Measurements from ENCODE around the gene MLX. TPM values are rescaled to one million over a fixed set of nuclear protein-coding genes. Genes with fewer than 3 reads are reported as not detected.
A peak's percentile ranks its signal among the peaks of the same experiment; 100 is the strongest.

MLX gene
- total and polyA plus RNA-seq, 12 donors: 34.2 to 95.0 (median 47.1) TPM

DNA sequence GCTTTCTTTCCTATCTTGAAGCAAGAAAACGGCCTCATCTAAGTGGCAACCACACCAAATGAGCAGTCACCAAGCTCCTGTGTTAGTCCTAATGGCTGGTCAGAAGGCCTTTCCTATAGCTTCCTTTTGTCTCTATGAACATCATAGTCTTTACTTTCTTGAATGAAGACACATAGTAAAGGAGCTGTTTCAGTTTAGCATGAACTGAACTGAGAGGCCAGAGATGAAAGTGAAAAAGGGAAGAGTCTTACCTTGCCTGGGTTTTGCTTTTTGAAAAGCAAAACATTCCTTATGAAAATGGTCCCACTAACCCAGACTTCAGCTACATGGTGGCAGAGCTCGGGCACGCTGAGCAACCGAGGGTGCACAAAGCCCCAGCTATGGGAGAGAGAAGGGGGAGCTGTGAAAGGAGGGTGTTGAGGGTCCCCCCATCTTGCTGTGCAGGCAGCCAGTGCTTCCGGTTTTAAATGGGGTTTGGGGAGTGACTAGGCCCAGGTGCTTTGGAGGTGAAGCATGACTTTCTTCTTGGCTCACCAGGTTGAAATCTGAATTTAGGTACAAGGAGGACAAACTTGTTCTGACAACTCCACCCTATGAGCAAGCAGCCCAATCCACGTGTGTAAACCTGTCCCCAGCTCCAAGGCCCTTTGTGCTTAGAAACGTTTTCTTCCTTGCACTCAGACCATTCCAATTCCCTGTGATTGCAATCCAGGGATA, 19.8 kb downstream of the MLX start:
- intact Hi-C loops (cut with DNase I): loop anchor here in 1 of 2 donors (10.0 kb wide), 1 partner anchor 88 kb away; the partner anchor contains the start of gene PLEKHH3
- WGBS, 4 donors: 74 to 81% (median 78%) methylated on average over 7 of the region's 7 CpGs
- Histone ChIP-seq H3K9me3 (replicated peaks in 1 of 3) (no peaks in the 10 kb centered on the region), H3K27me3 (no peaks in the 10 kb centered on the region), H3K27ac (no peak overlapping the region), H3K4me1 (replicated peaks in 1 of 2) (no peaks in the 10 kb centered on the region), H3K4me3 (no peak overlapping the region), H3K36me3 (replicated peaks in 1 of 2) (peaks cover 0 to 99% of the 10 kb centered on the region in 2 donors)
- no peak for TF ChIP-seq POLR2A (IDR thresholded peaks at IDR 0.05)
- TF ChIP-seq, protein P1, sequence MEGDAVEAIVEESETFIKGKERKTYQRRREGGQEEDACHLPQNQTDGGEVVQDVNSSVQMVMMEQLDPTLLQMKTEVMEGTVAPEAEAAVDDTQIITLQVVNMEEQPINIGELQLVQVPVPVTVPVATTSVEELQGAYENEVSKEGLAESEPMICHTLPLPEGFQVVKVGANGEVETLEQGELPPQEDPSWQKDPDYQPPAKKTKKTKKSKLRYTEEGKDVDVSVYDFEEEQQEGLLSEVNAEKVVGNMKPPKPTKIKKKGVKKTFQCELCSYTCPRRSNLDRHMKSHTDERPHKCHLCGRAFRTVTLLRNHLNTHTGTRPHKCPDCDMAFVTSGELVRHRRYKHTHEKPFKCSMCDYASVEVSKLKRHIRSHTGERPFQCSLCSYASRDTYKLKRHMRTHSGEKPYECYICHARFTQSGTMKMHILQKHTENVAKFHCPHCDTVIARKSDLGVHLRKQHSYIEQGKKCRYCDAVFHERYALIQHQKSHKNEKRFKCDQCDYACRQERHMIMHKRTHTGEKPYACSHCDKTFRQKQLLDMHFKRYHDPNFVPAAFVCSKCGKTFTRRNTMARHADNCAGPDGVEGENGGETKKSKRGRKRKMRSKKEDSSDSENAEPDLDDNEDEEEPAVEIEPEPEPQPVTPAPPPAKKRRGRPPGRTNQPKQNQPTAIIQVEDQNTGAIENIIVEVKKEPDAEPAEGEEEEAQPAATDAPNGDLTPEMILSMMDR (IDR thresholded peaks at IDR 0.05): no peak
- peak in 1 of 7 donors; percentile 18 for DNase-seq

DNA sequence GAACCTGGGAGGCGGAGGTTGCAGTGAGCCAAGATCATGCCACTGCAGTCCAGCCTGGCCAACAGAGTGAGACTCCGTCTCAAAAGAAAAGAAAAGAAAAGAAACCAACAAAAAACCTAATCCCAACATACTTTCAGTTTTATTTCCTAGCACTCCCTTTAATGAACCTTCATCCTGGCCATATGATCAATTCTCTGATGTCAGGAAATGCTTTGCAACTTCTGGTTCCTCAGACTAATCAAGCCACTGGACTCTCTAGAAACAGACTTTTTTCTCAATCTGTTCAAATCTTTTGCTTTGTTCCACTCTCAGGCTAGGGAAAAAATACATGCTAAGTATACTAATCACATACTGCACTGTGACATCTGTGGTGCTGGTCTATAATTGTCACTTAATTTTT, 24.0 kb downstream of the MLX start:
- TF ChIP-seq, protein P1 (IDR thresholded peaks at IDR 0.05): no peak
- TF ChIP-seq POLR2A (IDR thresholded peaks at IDR 0.05): no peak
- no peaks in the 10 kb centered on the region for H3K4me1 ChIP-seq (replicated peaks in 1 of 2)
- no peaks in the 10 kb centered on the region for H3K27me3 ChIP-seq
- no peaks in the 10 kb centered on the region for H3K9me3 ChIP-seq (replicated peaks in 1 of 3)
- WGBS, 4 donors: 73 to 98% (median 93%) methylated on average over 2 of the region's 2 CpGs
- H3K27ac ChIP-seq: no peak overlapping the region
- intact Hi-C loops (cut with DNase I): no loop called here
- DNase-seq: no peak
- H3K36me3 ChIP-seq (replicated peaks in 1 of 2): peaks cover 0 to 61% of the 10 kb centered on the region in 2 donors
- no peak overlapping the region for H3K4me3 ChIP-seq

DNA sequence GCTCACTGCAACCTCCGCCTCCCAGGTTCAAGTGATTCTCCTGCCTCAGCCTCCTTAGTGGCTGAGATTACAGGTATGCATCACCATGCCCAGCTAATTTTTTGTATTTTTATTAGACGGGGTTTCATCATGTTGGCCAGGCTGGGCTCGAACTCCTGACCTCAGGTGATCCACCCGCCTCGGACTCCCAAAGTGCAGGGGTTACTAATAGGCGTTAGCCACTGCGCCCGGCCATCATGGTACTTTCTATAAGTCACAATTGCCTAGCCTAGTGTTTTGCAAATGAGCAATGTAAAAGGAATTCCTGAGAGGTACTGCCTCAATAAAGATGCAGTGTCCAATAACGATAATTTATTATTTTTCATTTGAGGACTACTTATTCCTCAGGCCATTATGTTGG, 24.5 kb downstream of the MLX start:
- Histone ChIP-seq H3K4me1 (replicated peaks in 1 of 2) (no peaks in the 10 kb centered on the region), H3K27me3 (no peaks in the 10 kb centered on the region), H3K27ac (no peak overlapping the region), H3K4me3 (no peak overlapping the region), H3K36me3 (replicated peaks in 1 of 2) (peaks cover 0 to 55% of the 10 kb centered on the region in 2 donors), H3K9me3 (replicated peaks in 1 of 3) (no peaks in the 10 kb centered on the region)
- 88 to 95% (median 93%) methylated on average over 9 of the region's 9 CpGs for WGBS, 4 donors
- peak in 1 of 7 donors; percentile 29 for DNase-seq
- no peak for TF ChIP-seq POLR2A (IDR thresholded peaks at IDR 0.05)
- TF ChIP-seq, protein P1 (IDR thresholded peaks at IDR 0.05): no peak
- intact Hi-C loops (cut with DNase I): no loop called here

DNA sequence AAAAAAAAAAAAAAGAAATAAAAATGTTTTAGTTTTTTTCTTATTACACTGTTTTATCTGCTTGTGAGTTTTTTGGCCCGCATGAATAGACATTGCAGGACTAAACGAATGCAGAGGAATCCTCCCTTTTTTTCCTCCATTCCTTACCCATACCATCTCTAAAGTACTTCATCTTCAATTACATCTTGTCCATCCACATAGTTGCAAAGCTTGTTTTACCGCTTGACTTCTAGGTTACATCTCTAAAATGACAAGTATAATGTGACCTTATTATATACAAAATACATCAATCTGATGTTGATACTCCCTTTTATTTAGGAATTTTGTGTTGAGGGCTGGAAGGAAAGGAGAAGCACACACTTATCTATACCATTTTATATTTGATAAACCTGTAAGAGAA, 29.5 kb downstream of the MLX start:
- Histone ChIP-seq H3K9me3 (replicated peaks in 1 of 3) (no peaks in the 10 kb centered on the region), H3K27me3 (no peaks in the 10 kb centered on the region), H3K36me3 (replicated peaks in 1 of 2) (peaks cover 0 to 7% of the 10 kb centered on the region in 2 donors), H3K27ac (no peak overlapping the region), H3K4me3 (no peak overlapping the region), H3K4me1 (replicated peaks in 1 of 2) (peaks cover 0 to 8% of the 10 kb centered on the region in 2 donors)
- intact Hi-C loops (cut with DNase I): no loop called here
- 82 to 91% (median 84%) methylated on average over 3 of the region's 3 CpGs for WGBS, 4 donors
- no peak for DNase-seq
- TF ChIP-seq, protein P1 (IDR thresholded peaks at IDR 0.05): no peak
- TF ChIP-seq POLR2A (IDR thresholded peaks at IDR 0.05): no peak
